A549 (cell line): Measurements from ENCODE around the gene PLTP. TPM values are rescaled to one million over a fixed set of nuclear protein-coding genes. Genes with fewer than 3 reads are reported as not detected.

Experiments used
- ATAC-seq, 2 experiments: fragments of 200-7000 bp in 1 of 2; fragments of >200 bp in 1 of 2; cut with Nextera tagmentation in 1 of 2; cut with Tn5 transposase in 1 of 2; 3 replicates each; pipeline versions ENCODE4 v1.8.0 to v1.9.1; 2018 to 2020; ENCODE audit warnings: mild to moderate bottlenecking in 1 of 2, moderate library complexity in 1 of 2
- CTCF ChIA-PET: fragments of 300-600 bp; sonication (Branson Sonifier 250); formaldehyde crosslinking; extraction: SDS; loops from one replicate; lab custom pipeline; 2021; ENCODE audit warnings: antibody characterized with exemption, inconsistent platforms; lab: Yijun Ruan, JAX
- POLR2A ChIA-PET: fragments of 350-600 bp; formaldehyde crosslinking; extraction: SDS; loops from one replicate; lab custom pipeline; 2021; ENCODE audit warnings: antibody characterized with exemption, inconsistent platforms; lab: Yijun Ruan, JAX
- DNase-seq, 2 experiments: peaks; one replicate each; pipeline versions ENCODE4 v3.0.0 to v3.0.0-alpha.2; 2011 to 2016; ENCODE audit warnings: low read depth in 1 of 2, low spot score in 1 of 2
- FAIRE-seq: peaks from 2 replicates; lab custom pipeline; 2011; peaks lifted over from hg19 to GRCh38; lab: Jason Lieb, UNC
- H3K27ac ChIP-seq, 2 experiments: fragments of >200 bp; sonication (Bioruptor Twin); formaldehyde crosslinking; 3 replicates each; pipeline ENCODE4 v1.5.1; 2016 to 2017
- H3K4me1 ChIP-seq: fragments of >200 bp; sonication (Bioruptor Twin); formaldehyde crosslinking; 3 replicates; pipeline ENCODE4 v1.6.1; 2016
- H3K4me2 ChIP-seq: fragments of >200 bp; sonication (Bioruptor Twin); formaldehyde crosslinking; 3 replicates; pipeline ENCODE4 v1.6.1; 2016
- H3K4me3 ChIP-seq: fragments of >200 bp; sonication (Bioruptor Twin); formaldehyde crosslinking; 3 replicates; pipeline ENCODE4 v1.5.1; 2016
- H3K9me3 ChIP-seq: fragments of >200 bp; sonication (Bioruptor Twin); formaldehyde crosslinking; 3 replicates; pipeline ENCODE4 v1.6.1; 2016
- ATOH8 ChIP-seq: fragments of 250-450 bp; sonication (Bioruptor Pico); IDR thresholded peaks from 2 replicates; pipeline ENCODE4 v1.5.0; 2020; ENCODE audit warnings: low read depth, mild to moderate bottlenecking, moderate library complexity
- BHLHE40 ChIP-seq: IDR thresholded peaks from 2 replicates; pipeline ENCODE4 v1.6.1; 2012; ENCODE audit warnings: low read depth, low read length, inconsistent platforms
- CBX2 ChIP-seq: fragments of 200-600 bp; sonication (generic); IDR thresholded peaks from 2 replicates; pipeline ENCODE4 v1.6.1; 2016; ENCODE audit warnings: low read depth, mild to moderate bottlenecking, borderline replicate concordance
- CHD2 ChIP-seq: fragments of 150-350 bp; IDR thresholded peaks from 2 replicates; pipeline ENCODE4 v1.6.1; 2014; ENCODE audit warnings: low read length; ENCODE audit not compliant: partially characterized antibody
- ELK1 ChIP-seq: fragments of 150-350 bp; IDR thresholded peaks from 2 replicates; pipeline ENCODE4 v1.6.1; 2014; ENCODE audit warnings: low read depth, mild to moderate bottlenecking, low read length
- ESRRA ChIP-seq: fragments of 150-350 bp; IDR thresholded peaks from 2 replicates; pipeline ENCODE4 v1.6.1; 2014; ENCODE audit warnings: mild to moderate bottlenecking, low read length, borderline replicate concordance
- FOSL2 ChIP-seq, 2 experiments: fragments of 450-650 bp in 1 of 2; fragments of >200 bp in 1 of 2; sonication (Bioruptor Twin) in 1 of 2; formaldehyde crosslinking; IDR thresholded peaks; 2 replicates each; pipeline versions ENCODE4 v1.5.0 to v1.6.1; 2016 to 2020; ENCODE audit warnings: mild to moderate bottlenecking in 1 of 2, moderate library complexity in 1 of 2
- FOXS1 ChIP-seq: fragments of 250-450 bp; sonication (Bioruptor Pico); IDR thresholded peaks from 2 replicates; pipeline ENCODE4 v1.5.0; 2020; ENCODE audit warnings: mild to moderate bottlenecking, moderate library complexity
- HDAC2 ChIP-seq: fragments of 200-600 bp; sonication (generic); IDR thresholded peaks from 2 replicates; pipeline ENCODE4 v1.6.1; 2016
- HEYL ChIP-seq: fragments of 250-450 bp; sonication (Bioruptor Pico); IDR thresholded peaks from 2 replicates; pipeline ENCODE4 v1.8.0; 2021; ENCODE audit warnings: mild to moderate bottlenecking, moderate library complexity
- HOXA7 ChIP-seq: fragments of 250-450 bp; sonication (Bioruptor Pico); IDR thresholded peaks from 2 replicates; pipeline ENCODE4 v1.5.0; 2020; ENCODE audit warnings: mild to moderate bottlenecking, moderate library complexity
- MAFK ChIP-seq: fragments of 450-650 bp; IDR thresholded peaks from 2 replicates; pipeline ENCODE4 v1.6.1; 2014; ENCODE audit not compliant: partially characterized antibody
- NFE2L2 ChIP-seq: fragments of 150-350 bp; conservative IDR thresholded peaks from 2 replicates; pipeline ENCODE4 v1.6.1; 2014; ENCODE audit warnings: low read length
- NR3C1 ChIP-seq: fragments of >200 bp; sonication (Bioruptor Twin); formaldehyde crosslinking; IDR thresholded peaks from 3 replicates; pipeline ENCODE4 v1.6.1; 2017
- PHF8 ChIP-seq: fragments of 200-600 bp; sonication (generic); IDR thresholded peaks from 2 replicates; pipeline ENCODE4 v1.6.1; 2016; ENCODE audit warnings: low read depth, mild to moderate bottlenecking, antibody characterized with exemption, moderate library complexity, borderline replicate concordance
- POLR2A ChIP-seq: IDR thresholded peaks from 2 replicates; pipeline ENCODE4 v1.6.1; 2012; ENCODE audit warnings: mild to moderate bottlenecking, low read length
- POLR2AphosphoS2 ChIP-seq: conservative IDR thresholded peaks from 2 replicates; pipeline ENCODE4 v1.6.1; 2012; ENCODE audit warnings: low read length, improper control_type of control experiment, inconsistent platforms
- RFX5 ChIP-seq: fragments of 450-650 bp; IDR thresholded peaks from 2 replicates; pipeline ENCODE4 v1.7.1; 2014; ENCODE audit warnings: antibody characterized with exemption, mild to moderate bottlenecking, moderate library complexity
- SMC3 ChIP-seq: fragments of >200 bp; sonication (Bioruptor Twin); formaldehyde crosslinking; IDR thresholded peaks from 3 replicates; pipeline ENCODE4 v1.6.1; 2018; ENCODE audit warnings: inconsistent platforms
- SREBF2 ChIP-seq: fragments of 450-650 bp; IDR thresholded peaks from 2 replicates; pipeline ENCODE4 v1.6.1; 2014; ENCODE audit warnings: mild to moderate bottlenecking, moderate library complexity
- TFCP2L1 ChIP-seq: fragments of 250-450 bp; sonication (Bioruptor Pico); IDR thresholded peaks from 2 replicates; pipeline ENCODE4 v1.5.0; 2021; ENCODE audit warnings: mild to moderate bottlenecking
- ZC3H11A ChIP-seq: fragments of 450-650 bp; IDR thresholded peaks from 2 replicates; pipeline ENCODE4 v1.6.1; 2014; ENCODE audit warnings: antibody characterized with exemption, mild to moderate bottlenecking
- ZFP36 ChIP-seq: fragments of 450-650 bp; IDR thresholded peaks from 2 replicates; pipeline ENCODE4 v1.6.1; 2014; ENCODE audit warnings: borderline replicate concordance; ENCODE audit not compliant: partially characterized antibody
- ZSCAN20 ChIP-seq: fragments of 250-450 bp; sonication (Bioruptor Pico); IDR thresholded peaks from 2 replicates; pipeline ENCODE4 v1.8.0; 2022; ENCODE audit warnings: mild to moderate bottlenecking, moderate library complexity
- WGBS: methylation state at CpG from one replicate; pipeline ENCODE4 v1.1.6; 2017; ENCODE audit errors: missing lambda C conversion rate; 5-methylcytosine and 5-hydroxymethylcytosine counted together
- polyA plus RNA-seq, 4 experiments: library from polyadenylated mRNA; depleted of rRNA in 3 of 4; stranded (reverse); fragments of >200 nt; fragmentation: RNase III in 1 of 4; extraction: RNeasy Plus Mini Kit Qiagen cat#74134 plus additional on column Dnase treatment in 1 of 4; gene quantifications; 2 replicates in 3 of 4; 3 replicates in 1 of 4; pipeline ENCODE4 v1.2.3, GENCODE V29; 2011 to 2017

PLTP gene
- polyA plus RNA-seq, 2 of the 4 experiments (the other 2 are of a cell fraction) = 1.6 to 2.7 TPM

- ChIA-PET POLR2A (interaction anchor here (1.0 kb wide), 1 partner anchor 9 kb away, joined by 4 read pairs; no protein-coding TSS in a partner anchor), CTCF (interaction anchor here (1.0 to 1.8 kb wide), 6 partner anchors 13 to 141 kb away, joined by 3 to 10 read pairs (median 4); no protein-coding TSS in a partner anchor)
- 88% methylated on average over 3 of the region's 3 CpGs for WGBS
- Histone ChIP-seq H3K4me2 (no peak overlapping the region), H3K4me1 (peaks cover 25% of the 10 kb centered on the region), H3K9me3 (no peaks in the 10 kb centered on the region), H3K27ac (no peak overlapping the region), H3K4me3 (no peak overlapping the region)
- ATAC-seq (no peak), DNase-seq (no peak), FAIRE-seq (no peak)
- no peak for TF ChIP-seq ELK1
- no peak for TF ChIP-seq HDAC2
- no peak for TF ChIP-seq TFCP2L1 (CRISPR knock-in tag)
- peak; percentile 33 for TF ChIP-seq MAFK
- TF ChIP-seq BHLHE40 = no peak
- no peak for TF ChIP-seq CHD2
These were observed 28.1 kb upstream of the PLTP start for GRCh38 chr20:45940053-45940452.

- Histone ChIP-seq H3K4me3 (no peak overlapping the region), H3K9me3 (no peaks in the 10 kb centered on the region), H3K4me2 (no peak overlapping the region), H3K4me1 (peaks cover 16% of the 10 kb centered on the region), H3K27ac (no peak overlapping the region)
- ChIA-PET CTCF (interaction anchor here (0.9 to 3.2 kb wide), 6 partner anchors 10 to 49 kb away, joined by 3 to 22 read pairs (median 4); no protein-coding TSS in a partner anchor), POLR2A (no interaction called here)
- FAIRE-seq (no peak), ATAC-seq (no peak), DNase-seq (no peak)
- WGBS = 93% methylated on average over 11 of the region's 13 CpGs
- peak; percentile 33 for TF ChIP-seq ZFP36
- TF ChIP-seq SMC3 = no peak
- 0 out of 2 replicates have a peak, but pooled peaks have one; percentile 57 for TF ChIP-seq POLR2AphosphoS2
These were observed 26.9 kb upstream of the PLTP start for GRCh38 chr20:45938727-45939438.

GRCh38 chr20:45937765-45938164, 25.8 kb upstream of the PLTP start:
- H3K4me3 ChIP-seq = no peak overlapping the region
- no peak for FAIRE-seq
- ChIA-PET POLR2A (interaction anchor here (0.7 kb wide), 1 partner anchor 20 kb away, joined by 3 read pairs; no protein-coding TSS in a partner anchor), CTCF (interaction anchor here (1.0 to 3.2 kb wide), 5 partner anchors 11 to 49 kb away, joined by 3 to 22 read pairs (median 5); no protein-coding TSS in a partner anchor)
- no peak for ATAC-seq
- H3K9me3 ChIP-seq = no peaks in the 10 kb centered on the region
- H3K4me2 ChIP-seq = no peak overlapping the region
- peaks cover 16% of the 10 kb centered on the region for H3K4me1 ChIP-seq
- TF ChIP-seq ESRRA (no peak), NR3C1 (no peak), POLR2A (no peak), SREBF2 (no peak), FOXS1 (CRISPR knock-in tag) (no peak), PHF8 (no peak), CBX2 (no peak), BHLHE40 (no peak), ZFP36 (no peak), NFE2L2 (no peak)
- TF ChIP-seq, all 56 proteins: peak for 0
- 82% methylated on average over 2 of the region's 2 CpGs for WGBS
- no peak overlapping the region for H3K27ac ChIP-seq
- no peak for DNase-seq

GRCh38 chr20:45935416-45936046, 23.6 kb upstream of the PLTP start:
- ChIA-PET POLR2A (interaction anchor here (0.6 to 3.2 kb wide), 20 partner anchors 9 to 759 kb away, joined by 3 to 31 read pairs (median 5); partner anchors contain the start of genes CTSA, NEURL2, SNX21 and ZNF335), CTCF (interaction anchor here (3.2 kb wide), 1 partner anchor 27 kb away, joined by 18 read pairs; no protein-coding TSS in a partner anchor)
- TF ChIP-seq ZSCAN20 (CRISPR knock-in tag) = no peak
- peak; percentile 21; the same call in 1 of the 2 replicates for TF ChIP-seq HOXA7 (CRISPR knock-in tag)
- no peak for TF ChIP-seq HEYL (CRISPR knock-in tag)
- no peak for TF ChIP-seq MAFK
- no peak for TF ChIP-seq FOSL2 (IDR thresholded peaks at IDR 0.05)
- TF ChIP-seq FOSL2 (CRISPR knock-in tag; IDR thresholded peaks at IDR 0.05) = peak; percentile 51; the same call in 1 of the 2 replicates
- no peak for TF ChIP-seq ZC3H11A
- TF ChIP-seq RFX5 = 0 out of 2 replicates have a peak, but pooled peaks have one; percentile 20
- no peak for TF ChIP-seq ATOH8
- Histone ChIP-seq H3K4me3 (peak overlapping the region; percentile 78), H3K4me2 (peak overlapping the region; percentile 89), H3K27ac (peak overlapping the region; percentile 62 to 99), H3K9me3 (no peaks in the 10 kb centered on the region), H3K4me1 (peaks cover 16% of the 10 kb centered on the region)
- FAIRE-seq (no peak), DNase-seq (peak in 1 of 2 experiments; percentile 19), ATAC-seq (peak; percentile 23 to 37; a peak in 5 of 6 replicates)
- WGBS = 13% methylated on average over 21 of the region's 21 CpGs
